Limb (tissue), 2 donors: ENCODE measurements around the gene KCNH5.

Experiments used
- DNase-seq, 2 donors: peaks; one replicate each; pipeline ENCODE4 v3.0.0-alpha.2; 2016; ENCODE audit errors: extremely low spot score in 2 of 2

Gene KCNH5

GRCh38 chr14:62994096-62994495 lies 51.2 kb downstream of the KCNH5 start:
- DNase-seq: no peak

- no peak for DNase-seq
Observed at GRCh38 chr14:62988967-62989366, 56.3 kb downstream of the KCNH5 start.

- no peak for DNase-seq
Observed at GRCh38 chr14:62983821-62984220, 61.4 kb downstream of the KCNH5 start.

- DNase-seq: no peak
Observed at GRCh38 chr14:62980693-62981092, 64.6 kb downstream of the KCNH5 start.

- DNase-seq: no peak
Observed at GRCh38 chr14:62957562-62957961, 87.7 kb downstream of the KCNH5 start.

- DNase-seq: no peak
Observed at GRCh38 chr14:62956413-62956812, 88.8 kb downstream of the KCNH5 start.

- no peak for DNase-seq
Observed at GRCh38 chr14:62954165-62954564, 91.1 kb downstream of the KCNH5 start.

GRCh38 chr14:62952226-62952625 lies 93.0 kb downstream of the KCNH5 start:
- DNase-seq: no peak

GRCh38 chr14:62947301-62947700 lies 98.0 kb downstream of the KCNH5 start:
- DNase-seq: no peak

GRCh38 chr14:62946221-62946620 lies 99.0 kb downstream of the KCNH5 start:
- no peak for DNase-seq

- no peak for DNase-seq
Observed at GRCh38 chr14:62943202-62943601, 102.1 kb downstream of the KCNH5 start.

- no peak for DNase-seq
Observed at GRCh38 chr14:62939970-62940369, 105.3 kb downstream of the KCNH5 start.

- DNase-seq: no peak
Observed at GRCh38 chr14:62938778-62939177, 106.5 kb downstream of the KCNH5 start.

GRCh38 chr14:62934439-62934838 lies 110.8 kb downstream of the KCNH5 start:
- no peak for DNase-seq

- no peak for DNase-seq
Observed at GRCh38 chr14:62921466-62921865, 123.8 kb downstream of the KCNH5 start.

GRCh38 chr14:62916551-62916950 lies 128.7 kb downstream of the KCNH5 start:
- DNase-seq: no peak

GRCh38 chr14:62914873-62915272 lies 130.4 kb downstream of the KCNH5 start:
- DNase-seq: no peak

GRCh38 chr14:62914025-62914424 lies 131.2 kb downstream of the KCNH5 start:
- no peak for DNase-seq

- DNase-seq: no peak
Observed at GRCh38 chr14:62908506-62908905, 136.8 kb downstream of the KCNH5 start.

GRCh38 chr14:62905566-62905965 lies 139.7 kb downstream of the KCNH5 start:
- DNase-seq: no peak

GRCh38 chr14:62897771-62898170 lies 147.5 kb downstream of the KCNH5 start:
- no peak for DNase-seq

- no peak for DNase-seq
Observed at GRCh38 chr14:62896932-62897456, 148.3 kb downstream of the KCNH5 start.

GRCh38 chr14:62894736-62895135 lies 150.5 kb downstream of the KCNH5 start:
- DNase-seq: no peak

GRCh38 chr14:62889364-62889763 lies 155.9 kb downstream of the KCNH5 start:
- no peak for DNase-seq
